NCI-H1436 (cell line): ENCODE results near the gene AGAP3.

Experiments used
- DNase-seq: peaks from one replicate; lab custom pipeline; 2025; lab: John Stamatoyannopoulos, UW

The AGAP3 gene

GRCh38 chr7:151088019-151088855, 2.0 kb downstream of the AGAP3 start:
- no peak for DNase-seq

DNA sequence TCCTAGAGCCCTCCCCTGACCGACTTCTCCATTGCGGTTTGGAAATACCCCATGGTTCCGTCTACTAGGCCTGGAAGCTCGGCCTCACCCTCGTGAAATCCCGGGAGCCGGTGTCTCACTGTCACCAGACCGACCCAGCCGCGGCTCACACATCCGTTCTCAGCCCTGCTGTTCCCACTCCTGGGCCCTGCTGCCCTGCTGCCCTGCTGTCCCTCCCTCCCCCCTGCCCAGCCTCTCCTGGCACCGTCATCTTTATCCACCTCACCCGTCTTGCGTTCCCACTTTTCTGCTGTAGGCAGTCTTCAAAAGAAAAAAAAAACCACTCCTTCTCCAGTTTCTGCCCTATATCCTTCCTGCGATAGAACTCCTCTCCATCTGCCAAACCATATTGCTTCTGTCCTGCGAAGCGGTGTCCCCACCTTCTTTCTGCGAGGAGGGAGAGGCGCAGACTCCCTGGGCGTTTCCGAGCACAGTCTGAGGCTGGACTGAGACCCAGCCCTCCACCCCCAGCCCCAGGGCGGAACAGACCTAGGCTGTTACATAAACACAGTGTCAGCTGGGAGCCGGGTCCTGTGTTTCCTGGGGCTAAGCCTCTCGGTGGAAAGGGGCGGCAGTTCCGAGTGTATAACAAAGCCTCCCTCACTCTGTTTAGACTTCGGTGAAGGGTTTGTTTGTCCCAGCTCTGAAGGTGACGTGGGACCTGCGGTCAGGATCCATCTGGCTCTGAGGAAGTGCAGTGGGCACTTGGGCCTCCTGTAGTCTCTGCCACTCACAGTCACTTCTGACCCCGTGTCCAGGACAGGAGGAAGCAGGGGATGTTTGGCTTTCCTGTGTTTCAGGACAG, 2.8 kb downstream of the AGAP3 start:
- no peak for DNase-seq

- no peak for DNase-seq
Observed at GRCh38 chr7:151089893-151090730, 3.8 kb downstream of the AGAP3 start.

GRCh38 chr7:151091003-151091402, 4.7 kb downstream of the AGAP3 start:
- DNase-seq, result no peak

GRCh38 chr7:151091431-151091830, 5.2 kb downstream of the AGAP3 start:
- DNase-seq, result no peak

GRCh38 chr7:151091988-151092387, 5.7 kb downstream of the AGAP3 start:
- no peak for DNase-seq

GRCh38 chr7:151093748-151094147, 7.5 kb downstream of the AGAP3 start:
- DNase-seq, result no peak

DNA sequence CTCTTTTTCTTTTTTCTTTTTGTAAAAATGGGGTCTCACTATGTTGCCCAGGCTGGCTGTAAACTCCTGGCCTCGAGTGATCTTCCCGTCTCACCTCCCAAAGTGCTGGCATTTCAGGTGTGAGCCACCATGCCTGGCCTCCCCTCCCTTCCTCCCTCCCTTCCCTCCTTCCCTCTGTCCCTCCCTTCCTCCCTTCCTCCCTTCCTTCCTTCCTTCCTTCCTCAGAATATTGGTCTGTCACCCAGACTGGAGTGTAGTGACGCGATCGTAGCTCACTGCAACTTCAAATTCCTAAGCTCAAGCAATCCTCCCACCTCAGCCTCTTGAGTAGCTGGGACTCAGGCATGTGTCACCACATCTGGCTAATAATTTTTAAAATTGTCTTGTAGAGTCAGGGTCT, 8.4 kb downstream of the AGAP3 start:
- DNase-seq, result no peak

DNA sequence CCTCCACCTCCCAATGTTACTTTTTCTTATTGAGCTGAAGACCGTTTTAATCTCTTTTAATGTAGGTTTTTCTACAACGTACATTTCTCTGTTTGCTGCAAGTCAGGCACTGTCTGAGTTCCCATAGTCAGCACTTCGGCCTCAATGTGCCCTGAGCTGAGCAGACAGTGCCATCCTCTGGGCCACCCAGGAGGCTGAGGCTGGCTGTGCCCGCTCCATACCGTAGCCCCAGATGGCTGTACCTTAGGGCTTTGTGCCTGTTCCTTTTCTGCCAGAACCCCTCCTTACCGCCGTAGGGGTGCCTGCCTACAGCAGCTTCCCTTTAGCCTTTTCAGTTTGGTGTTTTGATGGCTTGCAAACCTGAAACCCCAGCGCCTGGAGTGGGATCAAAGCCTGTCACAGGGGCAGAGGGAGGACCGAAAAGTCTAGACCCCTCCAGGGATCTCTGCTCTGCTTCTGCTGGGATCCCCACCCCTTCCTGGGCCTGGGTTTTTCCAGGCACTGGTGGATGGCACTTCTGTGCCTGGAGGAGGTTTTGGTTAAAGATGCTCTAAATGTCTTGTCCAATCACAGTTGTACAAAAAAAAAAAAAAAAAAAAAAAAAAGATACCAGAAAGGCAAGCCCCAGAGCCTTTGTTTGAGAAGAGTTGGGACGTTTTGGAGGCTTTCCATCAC, 9.0 kb downstream of the AGAP3 start:
- DNase-seq, result no peak

GRCh38 chr7:151095828-151096475, 9.7 kb downstream of the AGAP3 start:
- no peak for DNase-seq

DNA sequence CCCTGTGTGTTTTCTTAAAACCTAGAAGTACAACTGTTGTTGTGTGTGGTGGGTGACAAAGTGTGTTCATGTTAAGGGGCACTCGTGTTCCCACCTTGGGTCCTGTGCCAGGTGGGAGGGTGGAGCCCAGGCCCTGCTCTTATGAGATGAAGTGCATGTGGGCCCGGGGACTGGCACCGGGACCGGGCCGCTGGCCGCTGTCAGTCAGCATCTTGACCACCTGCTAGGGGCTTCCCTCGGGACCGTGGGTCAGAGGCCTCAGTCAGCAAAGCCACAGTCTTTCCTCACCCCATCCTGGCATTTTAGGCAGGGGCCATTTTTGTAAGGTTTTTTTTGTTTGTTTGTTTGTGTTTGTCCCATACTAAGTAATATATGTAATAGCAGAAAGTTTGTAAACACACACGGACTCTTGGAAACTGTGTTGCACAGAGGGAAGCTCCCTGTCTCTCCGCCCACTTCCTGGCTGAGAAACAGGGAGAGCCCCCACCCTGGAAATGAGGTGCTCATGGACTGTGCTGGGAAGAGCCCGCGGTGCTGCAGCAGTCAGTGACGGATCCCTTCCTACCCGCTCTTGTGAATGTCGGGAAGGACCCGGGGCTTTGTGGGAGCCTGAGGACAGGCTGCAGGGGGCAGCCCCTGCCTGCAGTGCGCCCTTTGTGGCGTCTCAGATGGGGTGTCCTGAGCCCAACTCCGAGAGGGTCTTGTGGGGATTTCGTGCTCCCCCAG, 13.4 kb downstream of the AGAP3 start:
- DNase-seq, result no peak

GRCh38 chr7:151100921-151101320, 14.6 kb downstream of the AGAP3 start:
- no peak for DNase-seq

- DNase-seq, result no peak
Observed at GRCh38 chr7:151101621-151102396, 15.5 kb downstream of the AGAP3 start.

DNA sequence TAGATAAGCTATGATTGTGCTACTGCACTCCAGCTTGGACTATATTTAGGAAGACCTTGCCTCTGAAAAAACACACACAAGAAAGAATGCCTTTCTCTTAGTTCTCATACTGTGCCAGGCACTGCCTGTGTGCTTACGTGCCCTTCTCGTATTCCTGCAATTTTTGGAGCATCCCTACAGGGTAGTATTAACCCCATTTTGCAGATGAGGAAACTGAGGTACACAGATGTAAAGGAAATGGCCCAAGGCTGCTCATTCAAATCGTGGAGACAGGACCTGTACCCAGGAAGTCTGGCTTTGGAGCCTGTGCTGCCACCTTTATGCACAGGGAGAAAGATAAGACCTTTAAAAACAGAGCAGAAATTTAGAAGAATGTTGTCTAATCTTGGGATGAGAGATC, 16.7 kb downstream of the AGAP3 start:
- DNase-seq, result no peak

DNA sequence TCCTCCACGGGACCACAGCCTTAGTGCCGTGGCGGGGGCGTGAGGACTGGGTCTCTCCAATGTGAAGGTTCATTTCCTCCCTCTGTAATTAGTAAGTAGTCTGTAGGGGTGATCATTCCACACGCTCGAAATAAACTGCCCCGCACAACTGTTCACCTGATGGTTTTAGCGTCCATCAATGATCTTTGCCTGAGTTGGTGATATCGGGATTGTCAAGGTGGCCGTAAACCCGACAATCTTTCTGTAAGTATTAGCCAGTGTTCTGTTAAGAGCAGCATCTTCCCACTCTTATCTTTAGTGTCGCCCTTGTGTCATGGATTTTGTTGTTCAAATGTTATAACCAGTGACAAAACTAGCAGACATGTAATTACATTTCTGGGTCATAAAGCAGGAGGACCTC, 17.7 kb downstream of the AGAP3 start:
- DNase-seq, result no peak

GRCh38 chr7:151104411-151105235, 18.3 kb downstream of the AGAP3 start:
- no peak for DNase-seq

- DNase-seq, result no peak
Observed at GRCh38 chr7:151107882-151108281, 21.6 kb downstream of the AGAP3 start.

GRCh38 chr7:151109094-151110048, 23.1 kb downstream of the AGAP3 start:
- DNase-seq, result no peak
